Lower leg skin (tissue), 4 donors: ENCODE results near the gene ACVRL1. TPM values are rescaled to one million over a fixed set of nuclear protein-coding genes. Genes with fewer than 3 reads are reported as not detected.
A peak's percentile ranks its signal among the peaks of the same experiment; 100 is the strongest.

Experiments used
- DNase-seq, 2 donors: peaks; one replicate each; pipeline ENCODE4 v3.0.0-alpha.2; 2019; ENCODE audit warnings: low spot score in 2 of 2
- H3K4me3 ChIP-seq: fragments of 200-600 bp; sonication (generic); 2 replicates; pipeline ENCODE4 v1.5.1; 2017; ENCODE audit warnings: mild to moderate bottlenecking, low read depth; ENCODE audit not compliant: poor library complexity, severe bottlenecking
- CTCF ChIP-seq, 3 donors: fragments of 450-650 bp; IDR thresholded peaks; one replicate each; pipeline ENCODE4 v1.5.1; 2016; ENCODE audit warnings: antibody characterized with exemption in 3 of 3, mild to moderate bottlenecking in 3 of 3, moderate library complexity in 2 of 3
- POLR2A ChIP-seq, 2 donors: fragments of 450-650 bp; IDR thresholded peaks; one replicate each; pipeline ENCODE4 v1.6.1; 2016 to 2017; ENCODE audit warnings: antibody characterized with exemption in 2 of 2, mild to moderate bottlenecking in 1 of 2, moderate library complexity in 1 of 2
- WGBS, 2 donors: methylation state at CpG; one replicate each; pipeline ENCODE4 v1.1.5; 2018; 5-methylcytosine and 5-hydroxymethylcytosine counted together
- intact Hi-C: fragments of 100-400 bp; cut with DNase I; formaldehyde crosslinking; loops from one replicate; pipeline ENCODE4 v1.15.0; 2023; ENCODE audit warnings: low total_unique reads
- total RNA-seq, 4 donors: library from RNA; depleted of rRNA; stranded (reverse); fragments of >200 nt; gene quantifications; one replicate each; pipeline ENCODE4 v1.1.0, GENCODE V29; 2016

Gene ACVRL1
- total RNA-seq, 4 donors from 2014 or later = 12.9 to 99.8 (median 39.9) TPM

DNA sequence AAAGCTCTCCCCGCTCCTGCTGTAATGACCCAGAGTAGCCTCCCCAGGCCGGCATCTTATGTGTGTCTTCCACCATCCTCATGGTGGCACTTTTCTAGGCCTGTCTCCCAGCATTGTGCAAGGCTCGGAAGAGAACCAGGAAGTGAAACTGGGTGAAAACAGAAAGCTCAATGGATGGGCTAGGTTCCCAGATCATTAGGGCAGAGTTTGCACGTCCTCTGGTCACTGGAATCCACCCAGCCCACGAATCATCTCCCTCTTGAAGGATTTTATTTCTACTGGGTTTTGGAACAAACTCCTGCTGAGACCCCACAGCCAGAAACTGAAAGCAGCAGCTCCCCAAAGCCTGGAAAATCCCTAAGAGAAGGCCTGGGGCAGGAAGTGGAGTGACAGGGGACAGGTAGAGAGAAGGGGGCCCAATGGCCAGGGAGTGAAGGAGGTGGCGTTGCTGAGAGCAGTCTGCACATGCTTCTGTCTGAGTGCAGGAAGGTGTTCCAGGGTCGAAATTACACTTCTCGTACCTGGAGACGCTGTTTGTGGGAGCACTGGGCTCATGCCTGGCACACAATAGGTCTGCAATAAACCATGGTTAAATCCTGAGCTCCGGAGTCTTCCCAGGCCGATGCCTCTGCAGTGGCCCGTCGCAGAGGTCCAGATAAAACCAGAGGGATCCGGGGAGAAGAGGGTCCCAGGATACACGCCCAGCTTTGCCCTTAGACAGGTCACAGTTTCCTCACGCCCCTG lies 15.6 kb downstream of the ACVRL1 start:
- no peak for TF ChIP-seq POLR2A (IDR thresholded peaks at IDR 0.05)
- TF ChIP-seq CTCF (IDR thresholded peaks at IDR 0.05) = no peak
- DNase-seq = peak; percentile 70 to 88
- intact Hi-C loops = loop anchor here (5.0 kb wide), 1 partner anchor 59 kb away; no protein-coding TSS in a partner anchor
- WGBS, 2 donors = 33 to 43% methylated on average over 11 to 15 of the region's 16 CpGs
- no peak overlapping the region for H3K4me3 ChIP-seq

- WGBS, 2 donors = 27 to 30% methylated on average over 28 to 31 of the region's 31 CpGs
- H3K4me3 ChIP-seq = no peak overlapping the region
- TF ChIP-seq CTCF (IDR thresholded peaks at IDR 0.05) (peak in 2 of 3 donors; percentile 7 to 49), POLR2A (IDR thresholded peaks at IDR 0.05) (no peak)
- intact Hi-C loops = loop anchor here (5.0 kb wide), 1 partner anchor 59 kb away; no protein-coding TSS in a partner anchor
- peak; percentile 49 to 94 for DNase-seq
Measured at GRCh38 chr12:51923506-51924365, 16.4 kb downstream of the ACVRL1 start.

- DNase-seq = peak in 1 of 2 donors; percentile 73
- intact Hi-C loops = loop anchor here (5.0 kb wide), 1 partner anchor 58 kb away; no protein-coding TSS in a partner anchor
- 80 to 83% methylated on average over 5 of the region's 5 CpGs for WGBS, 2 donors
- TF ChIP-seq CTCF (IDR thresholded peaks at IDR 0.05) = no peak
- TF ChIP-seq POLR2A (IDR thresholded peaks at IDR 0.05) = no peak
- no peak overlapping the region for H3K4me3 ChIP-seq
Measured at GRCh38 chr12:51924551-51925319, 17.4 kb downstream of the ACVRL1 start.

GRCh38 chr12:51925346-51926063 lies 18.2 kb downstream of the ACVRL1 start:
- no peak for TF ChIP-seq CTCF (IDR thresholded peaks at IDR 0.05)
- no peak for TF ChIP-seq POLR2A (IDR thresholded peaks at IDR 0.05)
- 48 to 59% methylated on average over 3 of the region's 3 CpGs for WGBS, 2 donors
- intact Hi-C loops = no loop called here

More at GRCh38 chr12:51925346-51926063, 18.2 kb downstream of the ACVRL1 start:
- H3K4me3 ChIP-seq = no peak overlapping the region
- DNase-seq = peak in 1 of 2 donors; percentile 80
